HepG2 (cell line): ENCODE results near the gene WDR81. TPM values are rescaled to one million over a fixed set of nuclear protein-coding genes. Genes with fewer than 3 reads are reported as not detected.
A peak's percentile ranks its signal among the peaks of the same experiment; 100 is the strongest.

ENCODE experiments used
- CBX2 ChIP-seq, 2 experiments: fragments of 200-600 bp in 1 of 2; sonication (generic); formaldehyde crosslinking in 1 of 2; IDR thresholded peaks; 2 replicates each; pipeline versions ENCODE4 v1.7.0 to v1.8.1; 2018 to 2022; ENCODE audit warnings: low read depth in 2 of 2, low read length in 1 of 2, mild to moderate bottlenecking in 1 of 2, missing genetic modification reagents in 1 of 2
- IRX3 ChIP-seq: sonication (generic); formaldehyde crosslinking; IDR thresholded peaks from 2 replicates; pipeline ENCODE4 v1.8.1; 2023; ENCODE audit warnings: mild to moderate bottlenecking, low read depth, missing genetic modification reagents, borderline replicate concordance
- SMC3 ChIP-seq: IDR thresholded peaks from 2 replicates; pipeline ENCODE4 v1.6.1; 2011; ENCODE audit warnings: low read length, improper control_type of control experiment
- ZBTB42 ChIP-seq: sonication (generic); formaldehyde crosslinking; IDR thresholded peaks from 2 replicates; pipeline ENCODE4 v1.5.0; 2020; ENCODE audit warnings: mild to moderate bottlenecking, missing genetic modification reagents
- ZKSCAN5 ChIP-seq: sonication (generic); formaldehyde crosslinking; IDR thresholded peaks from 2 replicates; pipeline ENCODE4 v1.5.1; 2020; ENCODE audit warnings: mild to moderate bottlenecking, missing genetic modification reagents
- ZNF510 ChIP-seq: sonication (generic); formaldehyde crosslinking; IDR thresholded peaks from 2 replicates; pipeline ENCODE4 v1.4.0; 2020; ENCODE audit warnings: low read depth, mild to moderate bottlenecking, missing genetic modification reagents
- ZNF530 ChIP-seq: sonication (generic); formaldehyde crosslinking; IDR thresholded peaks from 2 replicates; pipeline ENCODE4 v1.5.0; 2020; ENCODE audit warnings: low read depth, mild to moderate bottlenecking, missing genetic modification reagents
- ZNF549 ChIP-seq: sonication (generic); formaldehyde crosslinking; IDR thresholded peaks from 2 replicates; pipeline ENCODE4 v1.5.0; 2020; ENCODE audit warnings: missing genetic modification reagents
- ZNF678 ChIP-seq: sonication (generic); formaldehyde crosslinking; IDR thresholded peaks from 2 replicates; pipeline ENCODE4 v1.4.0; 2020; ENCODE audit warnings: mild to moderate bottlenecking, missing genetic modification reagents
- ZNF749 ChIP-seq: sonication (generic); formaldehyde crosslinking; IDR thresholded peaks from 2 replicates; pipeline ENCODE4 v1.8.0; 2022; ENCODE audit warnings: mild to moderate bottlenecking, missing genetic modification reagents, moderate library complexity, borderline replicate concordance
- polyA plus RNA-seq, 8 experiments: library from polyadenylated mRNA; depleted of rRNA in 3 of 8; stranded (reverse) in 7 of 8; unstranded in 1 of 8; fragments of >200 nt; fragmentation: Illumina TruSeq in 4 of 8; extraction: Trizol in 4 of 8; gene quantifications; 2 replicates each; pipeline versions ENCODE4 v1.2.1 to v1.2.3, GENCODE V29; 2011 to 2016; ENCODE audit warnings: low read depth in 4 of 8, missing spikeins in 1 of 8, mixed read lengths in 1 of 8; ENCODE audit not compliant: insufficient read depth in 1 of 8
- total RNA-seq, 5 experiments: library from RNA; depleted of rRNA; stranded (reverse); fragments of >200 nt; fragmentation: Illumina TruSeq; extraction: Trizol; gene quantifications; 2 replicates each; pipeline ENCODE4 v1.2.3, GENCODE V29; 2016; ENCODE audit warnings: low read depth in 1 of 5
- TF ChIP-seq, protein P1 (sequence below): sonication (generic); formaldehyde crosslinking; IDR thresholded peaks from 2 replicates; pipeline ENCODE4 v1.4.0; 2020; ENCODE audit warnings: mild to moderate bottlenecking, missing genetic modification reagents
- TF ChIP-seq, protein P2 (sequence below): sonication (generic); formaldehyde crosslinking; IDR thresholded peaks from one replicate; pipeline ENCODE4 v1.5.1; 2020; ENCODE audit warnings: mild to moderate bottlenecking, missing genetic modification reagents; ENCODE audit errors: not compliant biosample characterization
- TF ChIP-seq, protein P3 (sequence below): sonication (generic); formaldehyde crosslinking; IDR thresholded peaks from 2 replicates; pipeline ENCODE4 v1.4.0; 2020; ENCODE audit warnings: missing genetic modification reagents, borderline replicate concordance

WDR81 gene
- total and polyA plus RNA-seq, 2 of the 13 experiments (the other 11 are each of a cell fraction or from before 2014, with no cell fraction given) = 9.1 to 16.7 TPM

- TF ChIP-seq, protein P1, sequence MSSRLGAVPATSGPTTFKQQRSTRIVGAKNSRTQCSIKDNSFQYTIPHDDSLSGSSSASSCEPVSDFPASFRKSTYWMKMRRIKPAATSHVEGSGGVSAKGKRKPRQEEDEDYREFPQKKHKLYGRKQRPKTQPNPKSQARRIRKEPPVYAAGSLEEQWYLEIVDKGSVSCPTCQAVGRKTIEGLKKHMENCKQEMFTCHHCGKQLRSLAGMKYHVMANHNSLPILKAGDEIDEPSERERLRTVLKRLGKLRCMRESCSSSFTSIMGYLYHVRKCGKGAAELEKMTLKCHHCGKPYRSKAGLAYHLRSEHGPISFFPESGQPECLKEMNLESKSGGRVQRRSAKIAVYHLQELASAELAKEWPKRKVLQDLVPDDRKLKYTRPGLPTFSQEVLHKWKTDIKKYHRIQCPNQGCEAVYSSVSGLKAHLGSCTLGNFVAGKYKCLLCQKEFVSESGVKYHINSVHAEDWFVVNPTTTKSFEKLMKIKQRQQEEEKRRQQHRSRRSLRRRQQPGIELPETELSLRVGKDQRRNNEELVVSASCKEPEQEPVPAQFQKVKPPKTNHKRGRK = no peak
- TF ChIP-seq ZNF530 (no peak), IRX3 (CRISPR knock-in tag) (peak; percentile 3; the same call in 1 of the 2 replicates), ZNF749 (CRISPR knock-in tag) (no peak; the same call in 1 of the 2 replicates), ZNF678 (CRISPR knock-in tag) (no peak), CBX2 (IDR thresholded peaks at IDR 0.05; ENCODE audit: low read depth, low read length) (no peak), CBX2 (CRISPR knock-in tag; IDR thresholded peaks at IDR 0.05; ENCODE audit: low read depth) (no peak), ZBTB42 (CRISPR knock-in tag) (no peak), ZKSCAN5 (CRISPR knock-in tag) (no peak), SMC3 (no peak), ZNF549 (CRISPR knock-in tag) (no peak), ZNF510 (CRISPR knock-in tag) (peak; percentile 25; the same call in 1 of the 2 replicates)
- TF ChIP-seq, protein P2, sequence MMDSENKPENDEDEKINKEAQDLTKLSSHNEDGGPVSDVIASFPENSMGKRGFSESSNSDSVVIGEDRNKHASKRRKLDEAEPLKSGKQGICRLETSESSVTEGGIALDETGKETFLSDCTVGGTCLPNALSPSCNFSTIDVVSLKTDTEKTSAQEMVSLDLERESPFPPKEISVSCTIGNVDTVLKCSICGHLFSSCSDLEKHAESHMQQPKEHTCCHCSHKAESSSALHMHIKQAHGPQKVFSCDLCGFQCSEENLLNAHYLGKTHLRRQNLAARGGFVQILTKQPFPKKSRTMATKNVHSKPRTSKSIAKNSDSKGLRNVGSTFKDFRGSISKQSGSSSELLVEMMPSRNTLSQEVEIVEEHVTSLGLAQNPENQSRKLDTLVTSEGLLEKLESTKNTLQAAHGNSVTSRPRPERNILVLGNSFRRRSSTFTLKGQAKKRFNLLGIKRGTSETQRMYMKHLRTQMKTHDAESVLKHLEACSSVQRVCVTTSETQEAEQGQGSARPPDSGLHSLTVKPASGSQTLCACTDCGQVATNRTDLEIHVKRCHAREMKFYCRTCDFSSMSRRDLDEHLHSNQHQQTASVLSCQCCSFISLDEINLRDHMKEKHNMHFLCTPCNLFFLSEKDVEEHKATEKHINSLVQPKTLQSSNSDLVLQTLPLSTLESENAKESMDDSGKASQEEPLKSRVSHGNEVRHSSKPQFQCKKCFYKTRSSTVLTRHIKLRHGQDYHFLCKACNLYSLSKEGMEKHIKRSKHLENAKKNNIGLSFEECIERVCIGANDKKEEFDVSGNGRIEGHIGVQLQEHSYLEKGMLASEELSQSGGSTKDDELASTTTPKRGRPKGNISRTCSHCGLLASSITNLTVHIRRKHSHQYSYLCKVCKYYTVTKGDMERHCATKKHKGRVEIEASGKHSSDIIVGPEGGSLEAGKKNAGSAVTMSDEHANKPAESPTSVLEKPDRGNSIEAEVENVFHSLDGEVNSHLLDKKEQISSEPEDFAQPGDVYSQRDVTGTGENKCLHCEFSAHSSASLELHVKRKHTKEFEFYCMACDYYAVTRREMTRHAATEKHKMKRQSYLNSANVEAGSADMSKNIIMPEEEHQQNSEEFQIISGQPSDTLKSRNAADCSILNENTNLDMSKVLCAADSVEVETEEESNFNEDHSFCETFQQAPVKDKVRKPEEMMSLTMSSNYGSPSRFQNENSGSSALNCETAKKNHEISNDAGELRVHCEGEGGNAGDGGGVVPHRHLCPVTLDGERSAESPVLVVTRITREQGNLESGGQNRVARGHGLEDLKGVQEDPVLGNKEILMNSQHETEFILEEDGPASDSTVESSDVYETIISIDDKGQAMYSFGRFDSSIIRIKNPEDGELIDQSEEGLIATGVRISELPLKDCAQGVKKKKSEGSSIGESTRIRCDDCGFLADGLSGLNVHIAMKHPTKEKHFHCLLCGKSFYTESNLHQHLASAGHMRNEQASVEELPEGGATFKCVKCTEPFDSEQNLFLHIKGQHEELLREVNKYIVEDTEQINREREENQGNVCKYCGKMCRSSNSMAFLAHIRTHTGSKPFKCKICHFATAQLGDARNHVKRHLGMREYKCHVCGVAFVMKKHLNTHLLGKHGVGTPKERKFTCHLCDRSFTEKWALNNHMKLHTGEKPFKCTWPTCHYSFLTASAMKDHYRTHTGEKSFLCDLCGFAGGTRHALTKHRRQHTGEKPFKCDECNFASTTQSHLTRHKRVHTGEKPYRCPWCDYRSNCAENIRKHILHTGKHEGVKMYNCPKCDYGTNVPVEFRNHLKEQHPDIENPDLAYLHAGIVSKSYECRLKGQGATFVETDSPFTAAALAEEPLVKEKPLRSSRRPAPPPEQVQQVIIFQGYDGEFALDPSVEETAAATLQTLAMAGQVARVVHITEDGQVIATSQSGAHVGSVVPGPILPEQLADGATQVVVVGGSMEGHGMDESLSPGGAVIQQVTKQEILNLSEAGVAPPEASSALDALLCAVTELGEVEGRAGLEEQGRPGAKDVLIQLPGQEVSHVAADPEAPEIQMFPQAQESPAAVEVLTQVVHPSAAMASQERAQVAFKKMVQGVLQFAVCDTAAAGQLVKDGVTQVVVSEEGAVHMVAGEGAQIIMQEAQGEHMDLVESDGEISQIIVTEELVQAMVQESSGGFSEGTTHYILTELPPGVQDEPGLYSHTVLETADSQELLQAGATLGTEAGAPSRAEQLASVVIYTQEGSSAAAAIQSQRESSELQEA (CRISPR knock-in tag) = no peak
- TF ChIP-seq, protein P3, sequence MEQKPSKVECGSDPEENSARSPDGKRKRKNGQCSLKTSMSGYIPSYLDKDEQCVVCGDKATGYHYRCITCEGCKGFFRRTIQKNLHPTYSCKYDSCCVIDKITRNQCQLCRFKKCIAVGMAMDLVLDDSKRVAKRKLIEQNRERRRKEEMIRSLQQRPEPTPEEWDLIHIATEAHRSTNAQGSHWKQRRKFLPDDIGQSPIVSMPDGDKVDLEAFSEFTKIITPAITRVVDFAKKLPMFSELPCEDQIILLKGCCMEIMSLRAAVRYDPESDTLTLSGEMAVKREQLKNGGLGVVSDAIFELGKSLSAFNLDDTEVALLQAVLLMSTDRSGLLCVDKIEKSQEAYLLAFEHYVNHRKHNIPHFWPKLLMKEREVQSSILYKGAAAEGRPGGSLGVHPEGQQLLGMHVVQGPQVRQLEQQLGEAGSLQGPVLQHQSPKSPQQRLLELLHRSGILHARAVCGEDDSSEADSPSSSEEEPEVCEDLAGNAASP (CRISPR knock-in tag) = peak; percentile 58
These were observed 8.2 kb upstream of the WDR81 start (continued) for GRCh38 chr17:1716076-1716911.
